GM20431 (cell line): ENCODE measurements around the gene ZNF513.

ENCODE experiments used
- in situ Hi-C: fragments of 300-500 bp; cut with MseI, MboI; formaldehyde crosslinking; loops from one replicate; pipeline ENCODE4 v1.15.0; 2020; ENCODE audit warnings: low sequenced_read_pairs; ENCODE audit not compliant: unreplicated experiment

Gene ZNF513

GRCh38 chr2:27390822-27391679, 10.5 kb upstream of the ZNF513 start:
- in situ Hi-C loops: no loop called here

- in situ Hi-C loops: no loop called here
Observed at GRCh38 chr2:27381577-27382181, 1.1 kb upstream of the ZNF513 start.

- in situ Hi-C loops: no loop called here
Observed at GRCh38 chr2:27379836-27380625, 503 bp downstream of the ZNF513 start.

GRCh38 chr2:27379383-27379835, 1.1 kb downstream of the ZNF513 start:
- in situ Hi-C loops: no loop called here

- in situ Hi-C loops: no loop called here
Observed at GRCh38 chr2:27378809-27379290, 1.7 kb downstream of the ZNF513 start.

- in situ Hi-C loops: no loop called here
Observed at GRCh38 chr2:27378096-27378808, 2.3 kb downstream of the ZNF513 start.

- in situ Hi-C loops: no loop called here
Observed at GRCh38 chr2:27377618-27378095, 2.9 kb downstream of the ZNF513 start.

- in situ Hi-C loops: no loop called here
Observed at GRCh38 chr2:27376866-27377617, 3.5 kb downstream of the ZNF513 start.

- in situ Hi-C loops: no loop called here
Observed at GRCh38 chr2:27376151-27376865, 4.2 kb downstream of the ZNF513 start.

- in situ Hi-C loops: no loop called here
Observed at GRCh38 chr2:27375513-27376099, 4.9 kb downstream of the ZNF513 start.

GRCh38 chr2:27373567-27373966, 7.0 kb downstream of the ZNF513 start:
- in situ Hi-C loops: no loop called here

- in situ Hi-C loops: no loop called here
Observed at GRCh38 chr2:27372937-27373336, 7.6 kb downstream of the ZNF513 start.

GRCh38 chr2:27370816-27371620, 9.5 kb downstream of the ZNF513 start:
- in situ Hi-C loops: no loop called here

GRCh38 chr2:27370026-27370815, 10.3 kb downstream of the ZNF513 start, which contains the start of the genes EIF2B4 and SNX17:
TSS of gene EIF2B4 (minus strand) at chr2:27370338. CDS start at chr2:27370314, 24 bp downstream.
TSS of gene SNX17 (plus strand) at chr2:27370616. CDS start at chr2:27370744, 128 bp downstream.
- in situ Hi-C loops: no loop called here

- in situ Hi-C loops: no loop called here
Observed at GRCh38 chr2:27369471-27370025, 11.0 kb downstream of the ZNF513 start.

GRCh38 chr2:27363933-27364332, 16.6 kb downstream of the ZNF513 start:
- in situ Hi-C loops: no loop called here
